Epithelial cell of proximal tubule (primary cell): ENCODE measurements around the gene CDC23. TPM values are rescaled to one million over a fixed set of nuclear protein-coding genes. Genes with fewer than 3 reads are reported as not detected.

Experiments used
- DNase-seq: peaks from one replicate; pipeline ENCODE4 v3.0.0-alpha.2; 2011; ENCODE audit warnings: low read depth
- H3K4me3 ChIP-seq: 2 replicates; pipeline ENCODE4 v1.5.1; 2011; ENCODE audit warnings: low read depth, mild to moderate bottlenecking, low read length
- total RNA-seq: library from RNA; depleted of rRNA; stranded (reverse); fragments of >200 nt; gene quantifications from 2 replicates; pipeline ENCODE4 v1.2.3, GENCODE V29; 2015
- TF ChIP-seq, protein P1 (sequence below): conservative IDR thresholded peaks from 2 replicates; pipeline ENCODE4 v1.5.1; 2012; ENCODE audit warnings: low read depth, mild to moderate bottlenecking, low read length

CDC23 gene
- total RNA-seq, 1 donor from 2014 or later: 29.3 TPM

DNA sequence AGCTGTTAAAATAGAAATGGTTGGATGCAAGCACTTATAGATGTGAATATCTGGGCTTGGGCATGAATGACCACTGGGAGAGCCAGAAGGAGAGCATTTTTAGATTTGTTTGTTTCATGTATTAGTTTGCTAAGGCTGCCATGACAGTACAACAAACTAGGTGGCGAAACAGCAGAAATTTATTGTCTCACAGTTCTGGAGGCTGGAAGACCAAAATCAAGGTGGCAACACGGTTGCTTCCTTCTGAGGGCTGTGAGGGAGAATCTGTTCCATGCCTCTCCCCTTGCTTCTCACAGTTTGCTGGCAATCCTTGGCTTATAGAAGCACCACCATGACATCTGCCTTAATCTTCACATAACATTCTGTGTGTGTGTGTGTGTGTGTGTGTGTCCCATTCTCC is 20.2 kb upstream of the CDC23 start:
- no peak overlapping the region for H3K4me3 ChIP-seq
- DNase-seq: no peak
- TF ChIP-seq, protein P1, sequence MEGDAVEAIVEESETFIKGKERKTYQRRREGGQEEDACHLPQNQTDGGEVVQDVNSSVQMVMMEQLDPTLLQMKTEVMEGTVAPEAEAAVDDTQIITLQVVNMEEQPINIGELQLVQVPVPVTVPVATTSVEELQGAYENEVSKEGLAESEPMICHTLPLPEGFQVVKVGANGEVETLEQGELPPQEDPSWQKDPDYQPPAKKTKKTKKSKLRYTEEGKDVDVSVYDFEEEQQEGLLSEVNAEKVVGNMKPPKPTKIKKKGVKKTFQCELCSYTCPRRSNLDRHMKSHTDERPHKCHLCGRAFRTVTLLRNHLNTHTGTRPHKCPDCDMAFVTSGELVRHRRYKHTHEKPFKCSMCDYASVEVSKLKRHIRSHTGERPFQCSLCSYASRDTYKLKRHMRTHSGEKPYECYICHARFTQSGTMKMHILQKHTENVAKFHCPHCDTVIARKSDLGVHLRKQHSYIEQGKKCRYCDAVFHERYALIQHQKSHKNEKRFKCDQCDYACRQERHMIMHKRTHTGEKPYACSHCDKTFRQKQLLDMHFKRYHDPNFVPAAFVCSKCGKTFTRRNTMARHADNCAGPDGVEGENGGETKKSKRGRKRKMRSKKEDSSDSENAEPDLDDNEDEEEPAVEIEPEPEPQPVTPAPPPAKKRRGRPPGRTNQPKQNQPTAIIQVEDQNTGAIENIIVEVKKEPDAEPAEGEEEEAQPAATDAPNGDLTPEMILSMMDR: no peak

DNA sequence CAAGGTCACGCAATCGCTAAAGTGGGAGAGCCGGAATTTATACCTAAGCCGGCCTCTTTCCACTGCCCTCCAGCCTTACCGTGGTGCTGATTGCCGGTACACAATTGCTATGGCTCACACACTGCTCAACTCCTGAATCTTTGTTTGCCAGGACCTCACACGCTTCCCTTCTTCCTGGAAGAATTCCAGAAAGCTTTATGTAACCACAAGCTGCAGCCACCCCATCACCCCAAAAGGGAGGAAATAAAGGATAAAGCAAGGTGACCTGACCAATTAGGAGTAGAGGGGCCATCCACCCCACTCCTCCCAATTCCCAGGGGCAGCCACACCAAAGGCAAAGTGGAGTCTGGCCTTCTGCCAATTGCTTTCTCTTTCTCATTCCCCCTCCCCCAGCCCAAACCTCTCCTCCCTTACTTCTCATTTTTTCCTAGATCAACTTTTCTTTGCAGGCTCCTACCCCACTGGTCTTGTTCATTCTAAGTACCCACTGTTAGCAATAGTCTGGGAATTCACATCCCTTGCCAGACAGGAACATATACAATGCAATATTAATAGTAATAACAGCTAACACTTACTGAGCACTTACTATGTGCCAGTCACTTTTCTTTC is 18.0 kb upstream of the CDC23 start:
- TF ChIP-seq, protein P1: no peak
- DNase-seq: no peak
- H3K4me3 ChIP-seq: no peak overlapping the region

DNA sequence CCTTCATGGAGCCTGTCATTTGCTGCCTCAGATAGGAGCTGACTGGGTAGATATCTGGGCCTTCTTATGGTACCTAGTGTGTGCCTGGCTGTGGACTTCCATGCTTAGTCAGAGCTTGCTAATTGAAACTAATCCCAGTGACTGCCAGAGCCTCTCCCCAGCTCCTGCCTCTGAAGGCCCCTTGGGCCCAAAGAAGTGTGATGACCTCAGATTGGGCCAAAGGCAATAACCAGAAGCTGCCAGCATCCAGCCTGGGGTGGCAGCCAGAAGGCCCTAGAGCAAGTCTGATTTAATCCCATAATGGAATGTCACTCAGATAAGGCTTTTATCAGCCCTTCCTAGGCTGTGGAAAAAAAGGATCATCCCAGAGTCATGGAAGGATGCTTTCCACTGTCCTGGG is 17.1 kb upstream of the CDC23 start:
- no peak overlapping the region for H3K4me3 ChIP-seq
- TF ChIP-seq, protein P1: no peak
- DNase-seq: no peak

DNA sequence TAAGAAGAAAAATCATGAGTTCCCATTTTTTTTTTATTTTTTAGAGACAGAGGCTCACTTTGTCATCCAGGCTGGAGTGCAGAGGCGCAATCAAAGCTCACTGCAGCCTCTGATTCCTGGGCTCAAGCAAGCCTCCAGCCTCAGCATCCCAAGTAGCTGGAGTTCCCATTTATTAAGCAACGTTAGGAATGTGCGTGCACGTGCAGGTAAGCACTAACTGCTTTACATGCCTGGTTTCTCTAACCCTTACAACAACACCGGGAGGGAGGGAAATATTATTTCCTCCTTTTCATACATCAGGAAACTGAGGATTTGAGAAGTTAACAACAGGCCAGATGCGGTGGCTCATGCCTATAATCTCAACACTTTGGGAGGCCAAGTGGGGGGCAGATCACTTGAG is 16.3 kb upstream of the CDC23 start:
- TF ChIP-seq, protein P1: no peak
- no peak overlapping the region for H3K4me3 ChIP-seq
- DNase-seq: no peak

DNA sequence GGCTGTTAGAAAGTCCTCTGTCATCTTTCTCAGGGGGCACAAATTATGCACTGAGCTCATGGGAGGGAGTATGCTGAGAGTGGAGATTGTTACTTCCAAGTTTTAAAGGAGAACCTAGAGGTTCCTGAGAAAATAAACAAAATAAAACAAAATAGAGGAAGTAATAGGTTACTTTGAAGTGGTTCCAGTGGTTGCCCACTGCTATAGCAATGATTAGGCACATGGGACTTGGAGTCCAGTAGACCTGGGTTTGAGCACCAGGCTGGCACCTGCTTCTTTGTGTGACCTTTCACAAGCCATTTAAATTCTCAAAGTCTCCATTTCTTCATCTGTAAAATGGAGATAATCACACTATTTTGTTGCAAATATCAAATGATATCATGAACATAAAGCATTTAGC is 13.8 kb upstream of the CDC23 start:
- DNase-seq: no peak
- H3K4me3 ChIP-seq: no peak overlapping the region
- TF ChIP-seq, protein P1: no peak

DNA sequence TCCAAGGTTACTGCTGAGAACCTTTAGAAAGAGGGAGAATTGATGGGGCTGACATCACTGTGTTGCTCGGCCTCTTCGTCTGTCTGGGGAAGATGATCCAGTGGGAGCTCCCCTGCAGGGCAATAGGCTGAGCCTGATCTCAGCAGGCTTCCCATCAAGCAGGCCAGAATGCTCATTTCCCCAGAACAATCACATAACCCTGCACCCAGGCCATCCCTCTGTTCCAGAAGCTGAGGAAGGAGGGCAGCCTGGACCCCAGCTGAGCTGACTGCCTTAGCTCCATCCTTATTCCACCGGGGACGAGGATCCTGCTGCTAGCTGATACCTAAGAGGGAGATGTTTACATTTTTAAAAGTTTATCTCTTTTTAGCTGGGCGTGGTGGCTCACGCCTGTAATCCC is 11.6 kb upstream of the CDC23 start:
- TF ChIP-seq, protein P1: no peak
- no peak for DNase-seq
- H3K4me3 ChIP-seq: no peak overlapping the region

DNA sequence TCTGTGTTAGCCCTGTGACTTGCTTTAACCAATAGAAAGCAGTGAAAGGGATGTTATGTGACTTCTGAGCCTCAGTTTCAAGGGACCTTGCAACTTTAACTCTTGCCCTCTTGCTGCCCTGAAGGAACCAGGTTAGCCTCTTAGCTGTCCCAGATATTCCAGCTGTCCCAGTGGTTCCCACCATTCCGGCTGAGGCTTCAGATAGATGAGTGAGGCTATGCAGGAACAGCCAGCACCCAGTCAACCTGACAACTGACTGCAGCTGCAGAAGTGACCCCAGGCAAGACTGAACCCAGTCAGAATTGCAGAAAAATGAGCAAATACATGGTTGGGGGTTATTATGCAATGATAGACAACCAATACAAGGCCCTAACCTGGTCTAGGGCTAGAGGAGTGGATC is 10.4 kb upstream of the CDC23 start:
- no peak for DNase-seq
- TF ChIP-seq, protein P1: no peak
- no peak overlapping the region for H3K4me3 ChIP-seq
